Liver (tissue), 9 donors: ENCODE measurements around the gene CHST3. TPM values are rescaled to one million over a fixed set of nuclear protein-coding genes. Genes with fewer than 3 reads are reported as not detected.

ENCODE experiments used
- DNase-seq: peaks from one replicate; pipeline ENCODE4 v3.0.0-alpha.2; 2017; ENCODE audit warnings: low spot score
- H3K27ac ChIP-seq, 2 donors: one replicate each; pipeline ENCODE4 v1.7.0; 2013; ENCODE audit warnings: inconsistent platforms in 2 of 2, low read length in 2 of 2, control low read depth in 1 of 2, low read depth in 1 of 2, mild to moderate bottlenecking in 1 of 2
- H3K27me3 ChIP-seq, 4 donors: one replicate each; pipeline versions ENCODE4 v1.6.1 to v1.7.0; 2013; ENCODE audit warnings: low read length in 3 of 4, inconsistent platforms in 1 of 4, mild to moderate bottlenecking in 1 of 4, moderate library complexity in 1 of 4; ENCODE audit not compliant: control insufficient read depth in 4 of 4, insufficient read depth in 4 of 4
- H3K36me3 ChIP-seq, 4 donors: one replicate each; pipeline versions ENCODE4 v1.6.1 to v1.7.0; 2013; ENCODE audit warnings: low read length in 3 of 4, mild to moderate bottlenecking in 3 of 4, low read depth in 1 of 4, moderate library complexity in 1 of 4; ENCODE audit not compliant: control insufficient read depth in 4 of 4, insufficient read depth in 3 of 4
- H3K4me1 ChIP-seq, 4 donors: one replicate each; pipeline versions ENCODE4 v1.6.1 to v1.7.0; 2013; ENCODE audit warnings: low read length in 3 of 4, mild to moderate bottlenecking in 3 of 4, moderate library complexity in 1 of 4; ENCODE audit not compliant: control insufficient read depth in 4 of 4, insufficient read depth in 4 of 4
- H3K4me3 ChIP-seq, 3 donors: one replicate each; pipeline versions ENCODE4 v1.6.1 to v1.7.0; 2013; ENCODE audit warnings: low read length in 3 of 3, control low read depth in 1 of 3, low read depth in 1 of 3, mild to moderate bottlenecking in 1 of 3
- H3K9ac ChIP-seq, 2 donors: one replicate each; pipeline ENCODE4 v1.7.0; 2013; ENCODE audit warnings: low read length in 2 of 2, mild to moderate bottlenecking in 2 of 2, moderate library complexity in 2 of 2, control low read depth in 1 of 2, low read depth in 1 of 2
- H3K9me3 ChIP-seq, 4 donors: one replicate each; pipeline versions ENCODE4 v1.6.1 to v1.7.0; 2013; ENCODE audit warnings: low read length in 3 of 4; ENCODE audit not compliant: control insufficient read depth in 4 of 4
- ATF3 ChIP-seq: IDR thresholded peaks from 2 replicates; pipeline ENCODE4 v1.6.1; 2016; ENCODE audit warnings: antibody characterized with exemption
- CTCF ChIP-seq: fragments of 150-350 bp; IDR thresholded peaks from 2 replicates; pipeline ENCODE4 v1.5.1; 2017; ENCODE audit warnings: improper control_type of control experiment, low read depth, low read length; ENCODE audit not compliant: missing input control
- FOXA1 ChIP-seq: IDR thresholded peaks from 2 replicates; pipeline ENCODE4 v1.6.1; 2016; ENCODE audit warnings: antibody characterized with exemption
- FOXA2 ChIP-seq: IDR thresholded peaks from 2 replicates; pipeline ENCODE4 v1.6.1; 2016; ENCODE audit warnings: antibody characterized with exemption
- HNF4A ChIP-seq, 2 donors: conservative IDR thresholded peaks; 2 replicates each; pipeline ENCODE4 v1.6.1; 2016; ENCODE audit warnings: antibody characterized with exemption in 2 of 2, mild to moderate bottlenecking in 2 of 2
- HNF4G ChIP-seq: IDR thresholded peaks from 2 replicates; pipeline ENCODE4 v1.6.1; 2016; ENCODE audit warnings: antibody characterized with exemption
- JUND ChIP-seq, 2 donors: IDR thresholded peaks; 2 replicates each; pipeline ENCODE4 v1.6.1; 2016; ENCODE audit warnings: antibody characterized with exemption in 2 of 2
- MAX ChIP-seq: IDR thresholded peaks from 2 replicates; pipeline ENCODE4 v1.6.1; 2016; ENCODE audit warnings: antibody characterized with exemption
- NR2F2 ChIP-seq: IDR thresholded peaks from 2 replicates; pipeline ENCODE4 v1.6.1; 2016; ENCODE audit warnings: antibody characterized with exemption
- RAD21 ChIP-seq, 2 donors: IDR thresholded peaks; 2 replicates each; pipeline ENCODE4 v1.6.1; 2016; ENCODE audit warnings: antibody characterized with exemption in 2 of 2, mild to moderate bottlenecking in 2 of 2
- REST ChIP-seq: IDR thresholded peaks from 2 replicates; pipeline ENCODE4 v1.6.1; 2016; ENCODE audit warnings: antibody characterized with exemption, mild to moderate bottlenecking
- RXRA ChIP-seq, 2 donors: IDR thresholded peaks; 2 replicates each; pipeline ENCODE4 v1.6.1; 2017 to 2018; ENCODE audit warnings: antibody characterized with exemption in 2 of 2, mild to moderate bottlenecking in 1 of 2
- TAF1 ChIP-seq: conservative IDR thresholded peaks from 2 replicates; pipeline ENCODE4 v1.6.1; 2016; ENCODE audit warnings: antibody characterized with exemption, mild to moderate bottlenecking
- YY1 ChIP-seq: IDR thresholded peaks from 2 replicates; pipeline ENCODE4 v1.6.1; 2016; ENCODE audit warnings: antibody characterized with exemption, mild to moderate bottlenecking
- ZBTB33 ChIP-seq: IDR thresholded peaks from 2 replicates; pipeline ENCODE4 v1.6.1; 2016; ENCODE audit warnings: antibody characterized with exemption
- WGBS: extraction: QIAGEN DNeasy Blood & Tissue Kit; methylation state at CpG from one replicate; pipeline ENCODE4 v1.1.7; 2013; 5-methylcytosine and 5-hydroxymethylcytosine counted together
- polyA plus RNA-seq, 2 donors: library from polyadenylated mRNA; stranded (reverse) in 1 of 2; unstranded in 1 of 2; fragments of 200-250 nt in 1 of 2; fragments of >200 nt in 1 of 2; fragmentation: Nextera tagmentation in 1 of 2; extraction: Ambion mirVana in 1 of 2; gene quantifications; one replicate each; pipeline versions ENCODE4 v1.2.1 to v1.2.3, GENCODE V29; 2013 to 2015
- total RNA-seq, 2 donors: library from RNA; depleted of rRNA; stranded (reverse); fragments of >200 nt; gene quantifications; one replicate each; pipeline ENCODE4 v1.2.3, GENCODE V29; 2014
- donor health status: healthy.
- donor health status: healthy.
- donor health status: healthy.
- donor health status: healthy.
- donor health status: healthy.

The CHST3 gene
- total and polyA plus RNA-seq, 4 donors: 0.29 to 4.3 (median 1.5) TPM

- TF ChIP-seq HNF4A (conservative IDR thresholded peaks at IDR 0.05): no peak
- TF ChIP-seq FOXA1: no peak
- no peak for TF ChIP-seq YY1
- no peak for TF ChIP-seq FOXA2
- no peak for TF ChIP-seq NR2F2
- no peak for TF ChIP-seq TAF1
- TF ChIP-seq MAX: no peak
- TF ChIP-seq RXRA (IDR thresholded peaks at IDR 0.05): no peak
These were observed 58.0 kb downstream of the CHST3 start (continued) for GRCh38 chr10:72022228-72022627.

GRCh38 chr10:72024596-72024995, 60.4 kb downstream of the CHST3 start:
- TF ChIP-seq HNF4G (no peak), TAF1 (no peak), REST (no peak), NR2F2 (no peak), CTCF (no peak), ZBTB33 (no peak), HNF4A (conservative IDR thresholded peaks at IDR 0.05) (no peak), MAX (no peak), JUND (IDR thresholded peaks at IDR 0.05) (no peak), RAD21 (IDR thresholded peaks at IDR 0.05) (no peak), ATF3 (no peak)
- Histone ChIP-seq H3K4me3 (no peak overlapping the region), H3K4me1 (no peaks in the 10 kb centered on the region), H3K27ac (no peak overlapping the region), H3K9me3 (no peaks in the 10 kb centered on the region), H3K9ac (no peak overlapping the region), H3K36me3 (no peaks in the 10 kb centered on the region), H3K27me3 (peaks cover 0 to 2% (median 0%) of the 10 kb centered on the region in 4 donors)
- no peak for DNase-seq
- 88% methylated on average over 4 of the region's 4 CpGs for WGBS
